GM15510 (cell line): ENCODE data around the gene GPATCH1.

Source experiments
- POLR2A ChIP-seq: IDR thresholded peaks from 3 replicates; pipeline ENCODE4 v1.6.1; 2011; ENCODE audit warnings: borderline replicate concordance; ENCODE audit not compliant: insufficient read length; ENCODE audit errors: extremely low read depth

GPATCH1 gene

DNA sequence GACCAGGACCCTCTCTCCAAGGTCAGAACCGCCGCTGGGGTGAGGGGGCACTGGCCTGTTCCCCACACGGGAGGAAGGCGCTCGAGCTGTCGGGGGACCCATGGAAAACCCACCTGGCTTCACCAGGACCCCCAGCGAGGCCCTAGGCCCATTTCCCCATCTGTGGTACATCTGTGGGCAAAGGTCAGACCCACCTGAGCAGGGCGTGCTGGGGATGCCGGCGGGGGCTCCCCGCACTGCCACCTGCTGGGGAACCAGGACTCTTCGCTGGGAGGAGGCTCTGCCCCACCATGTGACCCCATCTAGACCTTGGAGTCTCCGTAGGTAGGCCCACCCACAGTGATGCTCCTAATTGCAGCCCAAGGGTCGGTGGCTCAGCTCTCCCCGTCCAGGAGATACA lies 51.4 kb downstream of the GPATCH1 start:
- TF ChIP-seq POLR2A = no peak

DNA sequence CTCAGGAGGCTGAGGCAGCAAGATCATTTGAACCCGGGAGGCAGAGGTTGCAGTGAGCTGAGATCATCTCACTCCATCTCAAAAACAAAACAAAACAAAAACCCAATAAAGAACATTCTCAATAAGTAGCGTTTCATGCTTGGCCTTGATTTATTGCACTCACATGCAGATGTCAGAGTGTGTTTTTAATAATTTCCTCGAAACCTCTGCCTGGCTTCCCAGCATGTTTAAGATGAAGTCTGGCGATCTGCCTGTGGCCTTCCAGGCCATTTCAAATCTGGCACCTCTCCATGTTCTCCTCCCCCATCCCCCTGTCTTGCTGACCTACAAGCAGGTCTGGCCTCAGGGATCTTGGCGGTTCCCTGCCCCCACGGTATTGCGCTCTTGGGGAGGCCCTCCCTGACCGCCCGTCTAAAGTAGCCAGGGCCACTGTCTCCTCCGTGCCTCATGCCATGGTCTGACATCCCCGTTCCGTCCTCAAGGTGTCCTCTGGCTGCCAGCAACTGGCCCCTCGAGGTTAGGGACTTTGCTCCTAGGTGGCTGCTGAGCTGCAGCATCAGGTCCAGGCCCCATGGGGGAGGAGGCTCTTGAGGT lies 52.6 kb downstream of the GPATCH1 start:
- TF ChIP-seq POLR2A = no peak

DNA sequence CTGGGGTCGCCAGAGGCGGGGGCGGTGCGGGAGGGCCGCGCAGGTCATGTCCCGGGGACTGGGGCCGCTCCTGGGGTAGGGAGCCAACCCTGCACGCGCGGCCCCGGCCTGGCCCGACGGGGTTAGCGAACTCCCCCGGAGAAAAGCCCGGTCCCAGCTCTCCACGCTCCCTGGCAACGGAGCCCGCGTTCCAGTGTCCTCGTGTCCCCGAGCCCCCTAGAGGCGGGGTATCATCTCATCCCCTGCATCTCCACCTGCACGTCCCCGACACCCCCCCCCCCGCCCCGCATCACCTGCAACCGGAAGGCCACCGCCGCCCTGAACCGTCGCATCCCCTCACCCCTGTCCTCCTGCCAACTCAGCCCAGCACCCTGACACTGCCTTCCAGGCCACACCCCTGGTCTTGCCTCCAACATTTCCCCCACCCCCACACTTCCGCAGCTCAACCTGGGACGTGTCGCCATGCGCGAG lies 53.6 kb downstream of the GPATCH1 start:
- TF ChIP-seq POLR2A = no peak

DNA sequence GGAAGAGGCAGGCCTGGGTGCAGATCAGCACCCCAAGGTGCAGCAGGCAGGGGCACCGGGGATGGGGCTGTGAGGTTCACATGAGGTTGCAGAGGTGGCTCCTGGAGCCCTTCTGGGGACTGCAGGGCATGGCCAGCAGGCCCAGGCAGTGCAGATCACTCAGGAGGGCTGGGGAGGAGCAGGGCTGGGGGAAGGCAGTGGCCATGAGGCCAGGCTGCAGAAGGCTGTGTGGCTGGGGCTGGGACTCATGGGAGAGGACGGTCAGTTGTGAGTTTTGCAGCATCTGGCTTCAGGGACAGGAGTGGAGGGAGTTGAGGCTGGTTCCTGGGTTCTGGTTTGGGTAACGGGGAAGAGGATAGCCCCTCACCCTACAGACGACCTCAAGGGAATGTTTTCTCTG lies 58.2 kb downstream of the GPATCH1 start:
- TF ChIP-seq POLR2A = no peak

DNA sequence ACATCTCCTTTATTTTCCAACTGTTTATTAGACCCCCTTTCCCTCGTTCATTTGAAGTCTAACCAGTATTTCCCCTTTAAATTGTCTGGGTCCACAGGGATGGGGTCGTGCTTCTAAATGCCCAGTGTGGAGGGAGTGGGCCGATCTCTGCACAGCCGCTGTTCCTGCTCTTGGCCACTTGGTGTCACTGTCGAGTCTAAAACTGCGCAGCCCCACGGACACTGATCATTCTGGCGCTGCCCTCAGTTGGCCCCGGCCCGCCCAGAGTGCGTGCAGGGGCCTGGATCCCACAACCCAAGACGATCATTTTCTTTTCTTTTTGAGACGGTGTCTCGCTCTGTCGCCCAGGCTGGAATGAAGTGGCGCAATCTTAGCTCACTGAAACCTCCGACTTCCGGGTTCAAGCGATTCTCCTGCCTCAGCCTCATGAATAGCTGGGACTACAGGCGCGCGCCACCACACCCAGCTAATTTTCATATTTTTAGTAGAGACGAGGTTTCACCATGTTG lies 63.0 kb downstream of the GPATCH1 start:
- no peak for TF ChIP-seq POLR2A

DNA sequence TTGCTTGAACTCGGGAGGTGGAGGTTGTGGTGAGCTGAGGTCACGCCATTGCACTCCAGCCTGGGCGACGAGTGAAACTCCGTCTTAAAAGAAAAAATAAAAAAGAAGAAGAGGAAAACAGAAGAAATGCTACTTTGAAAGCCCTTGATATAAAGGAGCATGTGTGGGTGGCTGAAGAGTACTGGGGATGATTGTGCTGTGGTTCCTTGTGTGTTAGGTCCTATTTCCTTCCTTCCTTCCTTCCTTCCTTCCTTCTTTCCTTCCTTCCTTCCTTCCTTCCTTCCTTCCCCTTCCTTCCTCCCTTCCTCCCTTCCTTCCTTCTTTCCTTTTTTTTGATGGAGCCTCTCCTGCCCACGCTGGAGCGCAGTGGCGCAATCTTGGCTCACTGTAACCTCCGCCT lies 65.2 kb downstream of the GPATCH1 start:
- no peak for TF ChIP-seq POLR2A

DNA sequence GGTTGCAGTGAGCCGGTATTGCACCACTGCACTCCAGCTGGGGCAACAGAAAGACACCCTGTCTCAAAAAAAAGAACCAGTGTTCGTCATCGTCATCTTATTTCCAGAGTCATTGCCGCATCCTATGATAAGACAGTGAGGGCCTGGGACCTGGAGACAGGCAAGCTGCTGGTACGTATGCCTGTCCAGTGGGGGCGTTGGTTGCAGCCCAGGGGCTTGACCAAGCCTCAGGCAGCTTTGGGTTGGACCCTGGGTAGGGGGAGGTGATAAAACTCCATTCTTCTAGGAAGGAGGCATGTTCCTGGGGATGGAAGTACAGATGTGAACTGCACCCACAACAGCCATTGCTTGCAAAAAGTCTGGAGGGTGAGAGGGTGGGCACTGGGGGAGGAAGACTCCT lies 66.6 kb downstream of the GPATCH1 start:
- TF ChIP-seq POLR2A = no peak

DNA sequence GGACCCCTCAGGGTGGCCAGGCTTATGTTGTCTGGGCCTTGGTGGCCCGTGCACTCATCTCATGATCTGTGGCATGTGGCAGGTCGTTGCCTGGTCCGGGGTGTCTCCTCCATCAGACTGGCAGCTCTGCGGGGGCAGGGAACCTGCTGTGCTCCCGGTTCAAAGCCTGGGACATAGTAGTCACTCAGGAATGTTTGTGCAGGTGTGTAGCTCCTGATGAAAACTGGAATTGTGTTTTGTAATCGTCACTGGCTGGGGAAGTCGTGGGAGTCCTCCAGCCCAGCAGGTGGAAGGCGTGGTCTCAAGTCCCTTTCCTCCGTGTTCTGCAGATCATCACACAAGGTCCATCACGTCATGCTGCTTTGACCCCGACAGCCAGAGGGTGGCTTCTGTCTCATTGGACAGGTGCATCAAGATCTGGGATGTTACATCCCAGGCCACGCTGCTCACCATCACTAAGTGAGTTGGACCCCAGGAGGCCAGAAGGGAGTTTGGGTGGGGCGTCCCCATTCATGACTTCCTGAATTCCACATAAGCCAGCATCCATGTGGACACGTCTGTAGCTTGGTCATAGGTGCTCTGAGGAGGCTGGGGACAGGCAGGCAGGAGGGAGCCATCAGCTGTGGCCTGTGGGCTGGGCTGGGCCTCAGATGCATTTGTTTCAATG lies 70.0 kb downstream of the GPATCH1 start:
- TF ChIP-seq POLR2A = no peak

DNA sequence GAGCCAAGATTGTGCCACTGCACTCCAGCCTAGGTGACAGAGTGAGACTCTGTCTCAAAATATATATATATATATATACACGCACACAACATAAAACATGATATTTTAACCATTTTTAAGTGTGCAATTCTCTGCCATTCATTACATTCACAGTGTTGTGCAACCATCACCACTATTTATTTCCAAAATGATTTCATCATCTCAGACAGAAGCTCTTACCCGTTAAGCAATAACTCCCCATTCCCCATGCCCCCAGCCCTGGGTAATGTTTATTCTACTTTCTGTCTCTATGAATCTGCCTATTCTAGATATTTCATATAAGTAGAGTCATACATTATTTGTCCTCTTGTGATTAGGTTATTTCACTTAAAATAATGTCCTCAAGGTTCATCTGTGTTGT lies 71.2 kb downstream of the GPATCH1 start:
- no peak for TF ChIP-seq POLR2A

DNA sequence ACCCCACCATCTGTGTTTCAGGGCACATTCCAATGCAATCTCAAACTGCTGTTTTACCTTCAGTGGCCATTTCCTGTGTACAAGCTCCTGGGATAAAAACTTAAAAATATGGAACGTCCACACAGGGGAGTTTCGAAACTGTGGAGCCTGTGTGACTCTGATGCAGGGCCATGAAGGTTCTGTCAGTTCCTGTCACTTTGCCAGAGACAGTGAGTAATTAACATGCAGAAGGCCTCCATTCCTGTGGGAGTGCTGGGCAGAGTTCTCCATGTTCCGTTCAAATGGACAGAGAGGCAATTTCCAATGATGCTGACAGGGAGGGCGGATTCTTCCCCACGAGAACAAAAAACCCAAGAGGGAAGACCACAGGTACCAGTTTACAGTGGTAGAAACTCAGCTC lies 75.4 kb downstream of the GPATCH1 start:
- no peak for TF ChIP-seq POLR2A

DNA sequence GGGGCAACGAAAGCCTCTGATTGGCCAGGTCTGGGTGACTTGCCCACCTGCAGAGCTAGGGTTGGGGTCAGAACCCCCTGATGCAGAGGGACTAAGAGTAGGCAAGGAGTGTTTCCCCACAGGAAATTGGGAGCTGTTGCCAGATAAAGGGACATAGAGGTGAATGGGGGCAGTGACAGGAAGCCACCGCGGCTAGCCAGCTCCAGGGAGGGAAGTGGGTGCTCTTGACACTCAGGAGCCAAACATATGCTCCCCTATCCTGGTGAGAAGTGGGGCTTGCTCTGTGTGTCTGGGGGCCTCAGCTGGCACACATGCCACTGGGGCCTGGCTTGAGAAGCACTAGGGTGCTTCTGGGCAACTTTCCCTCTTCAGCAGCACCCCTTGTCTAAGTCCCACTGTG lies 76.9 kb downstream of the GPATCH1 start:
- no peak for TF ChIP-seq POLR2A

DNA sequence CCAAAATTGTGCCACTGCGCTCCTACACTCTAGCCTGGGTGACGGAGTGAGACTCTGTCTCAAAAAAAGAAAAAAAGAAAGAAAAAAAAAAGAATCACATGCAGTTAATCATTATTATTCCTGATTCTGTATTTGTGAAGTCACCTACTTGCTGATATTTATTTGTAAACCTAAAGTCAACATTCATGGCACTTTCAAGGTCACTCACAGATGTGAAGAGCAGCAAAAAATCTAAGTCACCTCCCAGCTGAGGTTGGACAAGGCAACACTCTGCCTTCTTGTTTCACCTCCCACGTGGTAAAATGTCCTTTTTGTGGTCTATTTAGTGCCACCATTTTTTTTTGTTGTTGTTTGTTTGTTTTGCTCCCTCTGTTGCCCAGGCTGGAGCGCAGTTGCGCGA lies 77.4 kb downstream of the GPATCH1 start:
- no peak for TF ChIP-seq POLR2A

DNA sequence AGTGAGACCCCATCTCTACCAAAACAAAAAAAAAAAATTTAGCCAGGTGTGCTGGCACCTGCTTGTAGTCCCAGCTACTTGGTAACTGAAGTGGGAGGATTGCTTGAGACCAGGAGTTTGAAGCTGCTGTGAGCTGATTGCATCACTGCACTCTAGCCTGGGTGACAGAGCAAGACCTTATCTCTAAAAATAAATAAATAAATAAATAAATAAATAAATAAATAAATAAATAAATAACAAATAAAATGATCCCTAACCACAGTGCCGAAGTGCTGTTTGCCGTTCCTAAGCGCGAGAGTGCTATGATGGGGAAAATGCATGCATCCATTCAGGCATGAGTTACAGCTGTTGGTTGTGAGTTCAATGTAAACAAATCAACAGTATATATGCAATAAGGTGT lies 78.2 kb downstream of the GPATCH1 start:
- TF ChIP-seq POLR2A = no peak

DNA sequence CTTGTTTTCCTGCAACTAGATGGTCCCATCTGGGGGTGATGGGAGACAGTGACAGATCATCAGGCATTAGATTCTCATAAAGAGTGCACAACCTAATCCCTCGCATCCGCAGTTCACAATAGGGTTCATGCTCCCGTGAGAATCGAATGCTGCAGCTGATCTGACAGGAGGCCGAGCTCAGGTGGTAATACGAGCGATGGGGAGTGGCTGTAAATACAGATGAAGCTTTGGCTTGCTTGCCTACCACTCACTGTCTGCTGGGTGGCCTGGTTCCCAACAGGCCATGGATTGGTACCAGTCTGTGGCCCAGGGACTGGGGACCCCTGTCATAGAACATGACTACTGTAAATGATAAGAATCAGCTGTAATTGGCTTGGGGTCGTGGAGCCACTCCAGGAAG lies 78.9 kb downstream of the GPATCH1 start:
- no peak for TF ChIP-seq POLR2A

DNA sequence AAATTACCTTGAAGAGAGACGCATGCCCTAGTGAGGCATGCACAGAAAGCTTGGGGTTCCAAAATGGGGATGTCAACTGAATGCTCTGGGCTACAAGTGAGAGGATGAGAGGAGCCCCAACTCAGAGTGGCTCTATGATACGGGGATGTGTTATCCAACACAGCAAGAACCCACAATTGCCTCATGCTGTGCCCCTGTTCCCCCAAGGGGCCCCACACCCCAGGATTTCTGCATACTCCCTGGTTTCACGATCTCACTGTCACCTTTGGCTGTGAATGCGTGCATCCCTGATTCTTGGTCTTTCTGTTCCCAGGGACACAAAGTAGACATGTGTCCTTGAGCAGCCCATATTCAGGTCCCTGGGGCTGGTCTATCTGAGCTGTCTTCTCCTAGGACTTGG lies 80.2 kb downstream of the GPATCH1 start:
- no peak for TF ChIP-seq POLR2A

DNA sequence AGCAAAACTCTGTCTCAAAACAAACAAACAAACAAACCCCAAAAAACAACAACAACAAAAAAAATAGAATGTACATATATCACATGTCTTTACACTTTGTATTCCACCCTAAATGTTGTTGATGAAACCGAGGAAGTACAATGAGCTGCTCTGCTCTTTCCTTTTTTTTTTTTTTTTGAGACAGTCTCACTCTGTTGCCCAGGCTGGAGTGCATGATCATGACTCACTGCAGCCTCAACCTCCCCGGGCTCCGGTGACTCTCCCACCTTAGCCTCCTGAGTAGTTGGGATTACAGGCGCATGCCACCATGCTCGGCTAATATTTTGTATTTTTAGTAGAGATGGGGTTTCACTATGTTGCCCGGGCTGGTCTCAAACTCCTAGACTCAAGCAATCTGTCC lies 82.5 kb downstream of the GPATCH1 start:
- TF ChIP-seq POLR2A = no peak
